ENCODE data around the gene CACNG4.
A peak's percentile ranks its signal among the peaks of the same experiment; 100 is the strongest.

The CACNG4 gene

GRCh38 chr17:67072885-67073284, 108.4 kb downstream of the CACNG4 start:
- Histone ChIP-seq H4K8ac (ENCODE audit: low read depth, low read length) (no peak overlapping the region), H3K4me1 (ENCODE audit: control insufficient read depth, low read depth, low read length) (no peaks in the 10 kb centered on the region), H3K79me2 (ENCODE audit: control insufficient read depth, insufficient read depth, low read length) (no peaks in the 10 kb centered on the region), H3K36me3 (ENCODE audit: control insufficient read depth, insufficient read depth, low read length) (no peaks in the 10 kb centered on the region), H3K9ac (ENCODE audit: low read length) (no peak overlapping the region), H3K18ac (ENCODE audit: low read length) (no peak overlapping the region), H2AK5ac (ENCODE audit: low read length) (no peak overlapping the region), H2BK5ac (ENCODE audit: low read length) (no peak overlapping the region), H3K56ac (ENCODE audit: low read length) (no peak overlapping the region), H3K79me1 (ENCODE audit: low read length) (no peaks in the 10 kb centered on the region), H3K4me3 (ENCODE audit: low read length) (no peak overlapping the region), H3K4ac (ENCODE audit: low read depth, low read length) (no peak overlapping the region), H3K27me3 (ENCODE audit: insufficient read depth, low read length, poor library complexity) (no peaks in the 10 kb centered on the region), H3K23ac (ENCODE audit: low read length) (no peak overlapping the region), H4K5ac (ENCODE audit: low read length) (no peak overlapping the region), H3K27ac (ENCODE audit: low read depth, low read length) (no peak overlapping the region), H3K4me2 (ENCODE audit: low read length) (no peak overlapping the region), H2BK120ac (ENCODE audit: low read depth, low read length) (no peak overlapping the region), H2BK15ac (replicated peaks; ENCODE audit: low read depth) (no peak overlapping the region)
- no peak for DNase-seq
- no CpG with 5 or more reads among the region's 3 CpGs for whole genome bisulfite sequencing (ENCODE audit: extremely low coverage, insufficient coverage, low lambda C conversion rate)

- Histone ChIP-seq H3K56ac (ENCODE audit: low read length) (no peak overlapping the region), H2AK5ac (ENCODE audit: low read length) (no peak overlapping the region), H3K79me2 (ENCODE audit: control insufficient read depth, insufficient read depth, low read length) (no peaks in the 10 kb centered on the region), H3K27me3 (ENCODE audit: insufficient read depth, low read length, poor library complexity) (no peaks in the 10 kb centered on the region), H4K5ac (ENCODE audit: low read length) (no peak overlapping the region), H3K4ac (ENCODE audit: low read depth, low read length) (no peak overlapping the region), H3K18ac (ENCODE audit: low read length) (no peak overlapping the region), H3K4me1 (ENCODE audit: control insufficient read depth, low read depth, low read length) (no peaks in the 10 kb centered on the region), H2BK120ac (ENCODE audit: low read depth, low read length) (no peak overlapping the region), H3K36me3 (ENCODE audit: control insufficient read depth, insufficient read depth, low read length) (no peaks in the 10 kb centered on the region), H4K8ac (ENCODE audit: low read depth, low read length) (no peak overlapping the region), H3K4me2 (ENCODE audit: low read length) (no peak overlapping the region), H3K4me3 (ENCODE audit: low read length) (no peak overlapping the region), H2BK5ac (ENCODE audit: low read length) (no peak overlapping the region), H3K23ac (ENCODE audit: low read length) (no peak overlapping the region), H3K9ac (ENCODE audit: low read length) (no peak overlapping the region), H3K27ac (ENCODE audit: low read depth, low read length) (no peak overlapping the region), H2BK15ac (replicated peaks; ENCODE audit: low read depth) (no peak overlapping the region), H3K79me1 (ENCODE audit: low read length) (no peaks in the 10 kb centered on the region)
- WGBS (ENCODE audit: extremely low coverage, insufficient coverage, low lambda C conversion rate), result no CpG with 5 or more reads among the region's 3 CpGs
- DNase-seq, result no peak
Observed at GRCh38 chr17:67074781-67075180, 110.3 kb downstream of the CACNG4 start.

GRCh38 chr17:67076290-67076689, 111.8 kb downstream of the CACNG4 start:
- no peak overlapping the region for H4K5ac ChIP-seq (ENCODE audit: low read length)
- H3K27me3 ChIP-seq (ENCODE audit: insufficient read depth, low read length, poor library complexity), result no peaks in the 10 kb centered on the region
- H3K23ac ChIP-seq (ENCODE audit: low read length), result no peak overlapping the region
- no peak overlapping the region for H3K56ac ChIP-seq (ENCODE audit: low read length)
- H3K4ac ChIP-seq (ENCODE audit: low read depth, low read length), result no peak overlapping the region
- H3K36me3 ChIP-seq (ENCODE audit: control insufficient read depth, insufficient read depth, low read length), result no peaks in the 10 kb centered on the region
- no peaks in the 10 kb centered on the region for H3K4me1 ChIP-seq (ENCODE audit: control insufficient read depth, low read depth, low read length)
- H3K4me2 ChIP-seq (ENCODE audit: low read length), result no peak overlapping the region
- no peaks in the 10 kb centered on the region for H3K79me1 ChIP-seq (ENCODE audit: low read length)
- no peak overlapping the region for H3K27ac ChIP-seq (ENCODE audit: low read depth, low read length)
- H3K4me3 ChIP-seq (ENCODE audit: low read length), result no peak overlapping the region
- WGBS (ENCODE audit: extremely low coverage, insufficient coverage, low lambda C conversion rate), result no CpG with 5 or more reads among the region's 7 CpGs
- DNase-seq, result peak; percentile 78
- no peak overlapping the region for H2AK5ac ChIP-seq (ENCODE audit: low read length)
- H3K79me2 ChIP-seq (ENCODE audit: control insufficient read depth, insufficient read depth, low read length), result no peaks in the 10 kb centered on the region
- no peak overlapping the region for H2BK5ac ChIP-seq (ENCODE audit: low read length)
- no peak overlapping the region for H3K9ac ChIP-seq (ENCODE audit: low read length)
- H3K18ac ChIP-seq (ENCODE audit: low read length), result no peak overlapping the region
- H2BK15ac ChIP-seq (replicated peaks; ENCODE audit: low read depth), result no peak overlapping the region
- H2BK120ac ChIP-seq (ENCODE audit: low read depth, low read length), result no peak overlapping the region
- H4K8ac ChIP-seq (ENCODE audit: low read depth, low read length), result no peak overlapping the region

GRCh38 chr17:67078292-67078691, 113.8 kb downstream of the CACNG4 start:
- Histone ChIP-seq H2BK120ac (ENCODE audit: low read depth, low read length) (no peak overlapping the region), H4K8ac (ENCODE audit: low read depth, low read length) (no peak overlapping the region), H3K4ac (ENCODE audit: low read depth, low read length) (no peak overlapping the region), H3K4me1 (ENCODE audit: control insufficient read depth, low read depth, low read length) (no peaks in the 10 kb centered on the region), H3K27me3 (ENCODE audit: insufficient read depth, low read length, poor library complexity) (no peaks in the 10 kb centered on the region), H3K4me2 (ENCODE audit: low read length) (no peak overlapping the region), H3K4me3 (ENCODE audit: low read length) (no peak overlapping the region), H2BK15ac (replicated peaks; ENCODE audit: low read depth) (no peak overlapping the region), H2BK5ac (ENCODE audit: low read length) (no peak overlapping the region), H3K9ac (ENCODE audit: low read length) (no peak overlapping the region), H3K18ac (ENCODE audit: low read length) (no peak overlapping the region), H3K79me1 (ENCODE audit: low read length) (no peaks in the 10 kb centered on the region), H3K79me2 (ENCODE audit: control insufficient read depth, insufficient read depth, low read length) (no peaks in the 10 kb centered on the region), H2AK5ac (ENCODE audit: low read length) (no peak overlapping the region), H3K56ac (ENCODE audit: low read length) (no peak overlapping the region), H3K36me3 (ENCODE audit: control insufficient read depth, insufficient read depth, low read length) (no peaks in the 10 kb centered on the region), H4K5ac (ENCODE audit: low read length) (no peak overlapping the region), H3K23ac (ENCODE audit: low read length) (no peak overlapping the region), H3K27ac (ENCODE audit: low read depth, low read length) (no peak overlapping the region)
- WGBS (ENCODE audit: extremely low coverage, insufficient coverage, low lambda C conversion rate), result no CpG with 5 or more reads among the region's 11 CpGs
- DNase-seq, result no peak

GRCh38 chr17:67079491-67079890, 115.0 kb downstream of the CACNG4 start:
- Histone ChIP-seq H3K23ac (ENCODE audit: low read length) (no peak overlapping the region), H2BK120ac (ENCODE audit: low read depth, low read length) (no peak overlapping the region), H3K36me3 (ENCODE audit: control insufficient read depth, insufficient read depth, low read length) (no peaks in the 10 kb centered on the region), H3K79me1 (ENCODE audit: low read length) (no peaks in the 10 kb centered on the region), H3K56ac (ENCODE audit: low read length) (no peak overlapping the region), H4K5ac (ENCODE audit: low read length) (no peak overlapping the region), H2BK15ac (replicated peaks; ENCODE audit: low read depth) (no peak overlapping the region), H2AK5ac (ENCODE audit: low read length) (no peak overlapping the region), H3K9ac (ENCODE audit: low read length) (no peak overlapping the region), H3K27me3 (ENCODE audit: insufficient read depth, low read length, poor library complexity) (no peaks in the 10 kb centered on the region), H3K4ac (ENCODE audit: low read depth, low read length) (no peak overlapping the region), H3K79me2 (ENCODE audit: control insufficient read depth, insufficient read depth, low read length) (no peaks in the 10 kb centered on the region), H3K27ac (ENCODE audit: low read depth, low read length) (no peak overlapping the region), H3K18ac (ENCODE audit: low read length) (no peak overlapping the region), H4K8ac (ENCODE audit: low read depth, low read length) (no peak overlapping the region), H3K4me2 (ENCODE audit: low read length) (no peak overlapping the region), H3K4me1 (ENCODE audit: control insufficient read depth, low read depth, low read length) (no peaks in the 10 kb centered on the region), H2BK5ac (ENCODE audit: low read length) (no peak overlapping the region), H3K4me3 (ENCODE audit: low read length) (no peak overlapping the region)
- WGBS (ENCODE audit: extremely low coverage, insufficient coverage, low lambda C conversion rate), result no CpG with 5 or more reads among the region's 2 CpGs
- no peak for DNase-seq

- H3K36me3 ChIP-seq (ENCODE audit: control insufficient read depth, insufficient read depth, low read length), result no peaks in the 10 kb centered on the region
- WGBS (ENCODE audit: extremely low coverage, insufficient coverage, low lambda C conversion rate), result no CpG with 5 or more reads among the region's 2 CpGs
- no peak overlapping the region for H2BK120ac ChIP-seq (ENCODE audit: low read depth, low read length)
- no peak overlapping the region for H2AK5ac ChIP-seq (ENCODE audit: low read length)
- H3K4ac ChIP-seq (ENCODE audit: low read depth, low read length), result no peak overlapping the region
- no peak overlapping the region for H3K56ac ChIP-seq (ENCODE audit: low read length)
- H4K8ac ChIP-seq (ENCODE audit: low read depth, low read length), result no peak overlapping the region
- DNase-seq, result no peak
- no peaks in the 10 kb centered on the region for H3K79me1 ChIP-seq (ENCODE audit: low read length)
- no peak overlapping the region for H3K4me2 ChIP-seq (ENCODE audit: low read length)
- H2BK15ac ChIP-seq (replicated peaks; ENCODE audit: low read depth), result no peak overlapping the region
- H4K5ac ChIP-seq (ENCODE audit: low read length), result no peak overlapping the region
- H3K9ac ChIP-seq (ENCODE audit: low read length), result no peak overlapping the region
- no peak overlapping the region for H3K23ac ChIP-seq (ENCODE audit: low read length)
- no peak overlapping the region for H3K18ac ChIP-seq (ENCODE audit: low read length)
- H3K27me3 ChIP-seq (ENCODE audit: insufficient read depth, low read length, poor library complexity), result no peaks in the 10 kb centered on the region
- no peaks in the 10 kb centered on the region for H3K79me2 ChIP-seq (ENCODE audit: control insufficient read depth, insufficient read depth, low read length)
- no peak overlapping the region for H3K4me3 ChIP-seq (ENCODE audit: low read length)
- no peak overlapping the region for H3K27ac ChIP-seq (ENCODE audit: low read depth, low read length)
- no peaks in the 10 kb centered on the region for H3K4me1 ChIP-seq (ENCODE audit: control insufficient read depth, low read depth, low read length)
- H2BK5ac ChIP-seq (ENCODE audit: low read length), result no peak overlapping the region
Observed at GRCh38 chr17:67080804-67081203, 116.3 kb downstream of the CACNG4 start.

All from mesendoderm (in vitro differentiated cells).